Body of pancreas (tissue), 4 donors: ENCODE data around the gene A2M.

Source experiments
- CTCF ChIP-seq, 7 experiments: fragments of 450-650 bp in 4 of 7; fragments of 200-600 bp in 3 of 7; sonication (generic) in 3 of 7; IDR thresholded peaks; one replicate each; pipeline ENCODE4 v1.5.1; 2016 to 2019; ENCODE audit warnings: antibody characterized with exemption in 7 of 7
- POLR2A ChIP-seq, 3 donors: fragments of 450-650 bp; IDR thresholded peaks; one replicate each; pipeline ENCODE4 v1.6.1; 2016; ENCODE audit warnings: antibody characterized with exemption in 3 of 3, mild to moderate bottlenecking in 2 of 3

GRCh38 chr12:9132008-9132535, 16.4 kb upstream of the A2M start:
- TF ChIP-seq POLR2A (IDR thresholded peaks at IDR 0.05) (no peak), CTCF (IDR thresholded peaks at IDR 0.05) (no peak)
